ENCODE data around the gene LGALS7.
"Not testable (repeated sequence)": the region's sequence is repeated elsewhere in the genome, so short reads cannot be mapped to it uniquely, and the experiment has no call there.

- TF ChIP-seq ZNF766 (CRISPR knock-in tag; IDR thresholded peaks at IDR 0.05; ENCODE audit: borderline replicate concordance); CREB1 (IDR thresholded peaks at IDR 0.05); CREB1 (CRISPR knock-in tag; IDR thresholded peaks at IDR 0.05); HNRNPH1 (optimal IDR thresholded peaks at IDR 0.05; ENCODE audit: low read depth, low read length): not testable (repeated sequence)
Measured at GRCh38 chr19:38786061-38786460, 12.7 kb upstream of the LGALS7 start.

Measured in HepG2 (cell line).